ENCODE results near the gene LRRC8E.
A peak's percentile ranks its signal among the peaks of the same experiment; 100 is the strongest.
"Not testable (repeated sequence)": the region's sequence is repeated elsewhere in the genome, so short reads cannot be mapped to it uniquely, and the experiment has no call there.

LRRC8E gene

GRCh38 chr19:7887408-7888144, 734 bp upstream of the LRRC8E start:
- no peak for DNase-seq (ENCODE audit: low read depth)

GRCh38 chr19:7888826-7889217, 512 bp downstream of the LRRC8E start:
- DNase-seq (ENCODE audit: low read depth), result no peak

- not testable (repeated sequence) for DNase-seq (ENCODE audit: low read depth)
Observed at GRCh38 chr19:7893362-7894101, 5.2 kb downstream of the LRRC8E start.

- no peak for DNase-seq (ENCODE audit: low read depth)
Observed at GRCh38 chr19:7894612-7895309, 6.5 kb downstream of the LRRC8E start.

- DNase-seq (ENCODE audit: low read depth), result no peak
Observed at GRCh38 chr19:7895565-7895964, 7.3 kb downstream of the LRRC8E start.

- no peak for DNase-seq (ENCODE audit: low read depth)
Observed at GRCh38 chr19:7897292-7897691, 9.0 kb downstream of the LRRC8E start.

GRCh38 chr19:7898967-7899366, 10.7 kb downstream of the LRRC8E start:
- DNase-seq (ENCODE audit: low read depth), result no peak

- no peak for DNase-seq (ENCODE audit: low read depth)
Observed at GRCh38 chr19:7899751-7900378, 11.6 kb downstream of the LRRC8E start.

GRCh38 chr19:7900401-7900870, 12.1 kb downstream of the LRRC8E start:
- no peak for DNase-seq (ENCODE audit: low read depth)

- DNase-seq (ENCODE audit: low read depth), result no peak
Observed at GRCh38 chr19:7900931-7901330, 12.6 kb downstream of the LRRC8E start.

- no peak for DNase-seq (ENCODE audit: low read depth)
Observed at GRCh38 chr19:7901337-7901736, 13.0 kb downstream of the LRRC8E start.

- no peak for DNase-seq (ENCODE audit: low read depth)
Observed at GRCh38 chr19:7902796-7903243, 14.5 kb downstream of the LRRC8E start.

GRCh38 chr19:7903244-7904073, 15.1 kb downstream of the LRRC8E start, which contains the start of gene MAP2K7:
Gene MAP2K7, plus strand, starts transcription at chr19:7903877. Its CDS starts 68 bp downstream, at chr19:7903945.
- peak; percentile 100 for DNase-seq (ENCODE audit: low read depth)

GRCh38 chr19:7904074-7905020, 16.0 kb downstream of the LRRC8E start:
- peak; percentile 47 for DNase-seq (ENCODE audit: low read depth)

GRCh38 chr19:7905268-7905667, 17.0 kb downstream of the LRRC8E start:
- no peak for DNase-seq (ENCODE audit: low read depth)

GRCh38 chr19:7905859-7906258, 17.5 kb downstream of the LRRC8E start:
- DNase-seq (ENCODE audit: low read depth), result no peak

GRCh38 chr19:7907122-7907521, 18.8 kb downstream of the LRRC8E start:
- no peak for DNase-seq (ENCODE audit: low read depth)

- no peak for DNase-seq (ENCODE audit: low read depth)
Observed at GRCh38 chr19:7907544-7907943, 19.2 kb downstream of the LRRC8E start.

GRCh38 chr19:7908078-7908699, 19.9 kb downstream of the LRRC8E start:
- no peak for DNase-seq (ENCODE audit: low read depth)
